Measurements from ENCODE around the gene SPSB2. TPM values are rescaled to one million over a fixed set of nuclear protein-coding genes. Genes with fewer than 3 reads are reported as not detected.

The SPSB2 gene
- total and polyA plus RNA-seq, 9 of the 15 experiments (the other 6 are each of a cell fraction or from before 2014, with no cell fraction given), result 0.10 to 10.6 (median 1.9) TPM

GRCh38 chr12:6873094-6874014 is at the start of gene SPSB2 (continued):
- TF ChIP-seq ZNF695 (CRISPR knock-in tag; IDR thresholded peaks at IDR 0.05) (no peak), GABPB2 (CRISPR knock-in tag; conservative IDR thresholded peaks at IDR 0.05) (no peak), HBP1 (CRISPR knock-in tag; IDR thresholded peaks at IDR 0.05) (no peak), PTTG1 (tag; IDR thresholded peaks at IDR 0.05; ENCODE audit: low read depth) (no peak), ZNF347 (CRISPR knock-in tag; IDR thresholded peaks at IDR 0.05; ENCODE audit: low read depth) (no peak), FOXJ2 (tag; IDR thresholded peaks at IDR 0.05) (no peak), HDAC3 (IDR thresholded peaks at IDR 0.05; ENCODE audit: borderline replicate concordance, partially characterized antibody) (no peak), NFIC (IDR thresholded peaks at IDR 0.05) (no peak), RB1 (IDR thresholded peaks at IDR 0.05; ENCODE audit: low read depth) (peak; percentile 76; the same call in 1 of the 2 replicates), XRCC3 (IDR thresholded peaks at IDR 0.05) (no peak), PCBP1 (IDR thresholded peaks at IDR 0.05; ENCODE audit: low read depth, low read length, poor library complexity, severe bottlenecking) (peak; percentile 62), HMGN3 (IDR thresholded peaks at IDR 0.05; ENCODE audit: borderline replicate concordance, extremely low read depth, insufficient read length, low read depth, low read length) (peak; percentile 87), KDM4B (IDR thresholded peaks at IDR 0.05; ENCODE audit: borderline replicate concordance in 2 of 2, low read depth in 1 of 2) (no peak), ZNF140 (CRISPR knock-in tag; IDR thresholded peaks at IDR 0.05) (no peak), SMAD4 (CRISPR knock-in tag; conservative IDR thresholded peaks at IDR 0.05) (no peak), GTF2A2 (tag; IDR thresholded peaks at IDR 0.05) (no peak), ZC3H8 (IDR thresholded peaks at IDR 0.05) (no peak), ELK3 (CRISPR knock-in tag; IDR thresholded peaks at IDR 0.05) (no peak)
- TF ChIP-seq, protein P1, sequence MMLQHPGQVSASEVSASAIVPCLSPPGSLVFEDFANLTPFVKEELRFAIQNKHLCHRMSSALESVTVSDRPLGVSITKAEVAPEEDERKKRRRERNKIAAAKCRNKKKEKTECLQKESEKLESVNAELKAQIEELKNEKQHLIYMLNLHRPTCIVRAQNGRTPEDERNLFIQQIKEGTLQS (IDR thresholded peaks at IDR 0.05), result peak; percentile 31
- TF ChIP-seq, protein P1 (CRISPR knock-in tag; conservative IDR thresholded peaks at IDR 0.05), result no peak
- TF ChIP-seq, protein P2, sequence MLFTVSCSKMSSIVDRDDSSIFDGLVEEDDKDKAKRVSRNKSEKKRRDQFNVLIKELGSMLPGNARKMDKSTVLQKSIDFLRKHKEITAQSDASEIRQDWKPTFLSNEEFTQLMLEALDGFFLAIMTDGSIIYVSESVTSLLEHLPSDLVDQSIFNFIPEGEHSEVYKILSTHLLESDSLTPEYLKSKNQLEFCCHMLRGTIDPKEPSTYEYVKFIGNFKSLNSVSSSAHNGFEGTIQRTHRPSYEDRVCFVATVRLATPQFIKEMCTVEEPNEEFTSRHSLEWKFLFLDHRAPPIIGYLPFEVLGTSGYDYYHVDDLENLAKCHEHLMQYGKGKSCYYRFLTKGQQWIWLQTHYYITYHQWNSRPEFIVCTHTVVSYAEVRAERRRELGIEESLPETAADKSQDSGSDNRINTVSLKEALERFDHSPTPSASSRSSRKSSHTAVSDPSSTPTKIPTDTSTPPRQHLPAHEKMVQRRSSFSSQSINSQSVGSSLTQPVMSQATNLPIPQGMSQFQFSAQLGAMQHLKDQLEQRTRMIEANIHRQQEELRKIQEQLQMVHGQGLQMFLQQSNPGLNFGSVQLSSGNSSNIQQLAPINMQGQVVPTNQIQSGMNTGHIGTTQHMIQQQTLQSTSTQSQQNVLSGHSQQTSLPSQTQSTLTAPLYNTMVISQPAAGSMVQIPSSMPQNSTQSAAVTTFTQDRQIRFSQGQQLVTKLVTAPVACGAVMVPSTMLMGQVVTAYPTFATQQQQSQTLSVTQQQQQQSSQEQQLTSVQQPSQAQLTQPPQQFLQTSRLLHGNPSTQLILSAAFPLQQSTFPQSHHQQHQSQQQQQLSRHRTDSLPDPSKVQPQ (CRISPR knock-in tag; IDR thresholded peaks at IDR 0.05; ENCODE audit: borderline replicate concordance), result no peak

Measured in K562 (cell line).